ENCODE results near the gene DGKE. TPM values are rescaled to one million over a fixed set of nuclear protein-coding genes. Genes with fewer than 3 reads are reported as not detected.

Gene DGKE
- total and polyA plus RNA-seq, 2 donors from 2014 or later, result 1.9 to 8.7 TPM

DNA sequence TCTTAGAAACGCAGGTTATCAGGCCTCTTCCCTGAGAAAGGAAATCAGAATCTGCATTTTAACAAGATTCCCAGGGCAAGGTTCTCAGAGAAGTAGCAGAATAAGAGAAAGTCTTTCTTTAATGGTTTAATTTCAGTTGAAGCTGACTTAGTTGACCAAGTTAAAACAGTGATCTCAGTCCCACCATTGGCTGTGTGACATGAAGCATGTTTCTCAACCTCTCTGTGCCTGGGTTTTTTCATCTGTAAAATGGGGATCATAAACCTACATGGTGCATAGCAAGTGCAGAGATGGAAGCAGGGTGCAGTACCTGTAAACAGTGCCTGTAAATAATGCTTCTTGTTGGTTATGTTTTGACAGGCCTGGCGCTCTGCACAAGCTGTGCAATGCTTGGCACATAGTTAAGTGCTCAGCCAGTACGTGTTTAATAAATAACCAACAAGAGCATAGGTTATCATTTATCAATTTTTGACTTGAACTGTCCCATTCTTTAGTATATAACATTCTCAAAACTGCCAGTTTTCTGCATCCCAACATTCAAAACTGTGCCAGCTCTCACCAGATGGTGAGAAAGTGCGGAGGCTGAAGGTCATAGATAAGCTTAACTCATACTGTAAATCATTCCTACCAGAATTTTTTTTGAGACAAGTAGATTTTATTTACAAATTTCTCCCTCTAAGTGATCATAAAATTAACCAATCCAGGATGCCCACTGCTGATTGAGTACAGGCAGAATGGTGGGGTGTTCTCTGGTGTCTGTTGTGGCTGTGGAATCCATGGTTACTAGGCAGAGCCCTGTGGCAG lies 7.1 kb upstream of the DGKE start:
- Histone ChIP-seq H3K4me1 (ENCODE audit: control insufficient read depth in 2 of 3, insufficient read depth in 2 of 3, low read depth in 1 of 3, low read length in 3 of 3) (peaks cover 0 to 2% (median 0%) of the 10 kb centered on the region in 3 donors), H3K27me3 (ENCODE audit: control insufficient read depth, insufficient read depth, low read length) (no peaks in the 10 kb centered on the region), H3K4me3 (ENCODE audit: low read length in 3 of 3) (no peak overlapping the region), H3K9ac (ENCODE audit: low read length in 3 of 3) (no peak overlapping the region), H3K9me3 (ENCODE audit: control insufficient read depth in 2 of 3, insufficient read depth in 1 of 3, low read length in 3 of 3) (no peaks in the 10 kb centered on the region), H3K27ac (ENCODE audit: low read depth in 2 of 2, low read length in 2 of 2) (no peak overlapping the region), H3K36me3 (ENCODE audit: control insufficient read depth in 2 of 3, insufficient read depth in 3 of 3, low read length in 3 of 3) (no peaks in the 10 kb centered on the region)
- FAIRE-seq, result no peak
- TF ChIP-seq, protein P1, sequence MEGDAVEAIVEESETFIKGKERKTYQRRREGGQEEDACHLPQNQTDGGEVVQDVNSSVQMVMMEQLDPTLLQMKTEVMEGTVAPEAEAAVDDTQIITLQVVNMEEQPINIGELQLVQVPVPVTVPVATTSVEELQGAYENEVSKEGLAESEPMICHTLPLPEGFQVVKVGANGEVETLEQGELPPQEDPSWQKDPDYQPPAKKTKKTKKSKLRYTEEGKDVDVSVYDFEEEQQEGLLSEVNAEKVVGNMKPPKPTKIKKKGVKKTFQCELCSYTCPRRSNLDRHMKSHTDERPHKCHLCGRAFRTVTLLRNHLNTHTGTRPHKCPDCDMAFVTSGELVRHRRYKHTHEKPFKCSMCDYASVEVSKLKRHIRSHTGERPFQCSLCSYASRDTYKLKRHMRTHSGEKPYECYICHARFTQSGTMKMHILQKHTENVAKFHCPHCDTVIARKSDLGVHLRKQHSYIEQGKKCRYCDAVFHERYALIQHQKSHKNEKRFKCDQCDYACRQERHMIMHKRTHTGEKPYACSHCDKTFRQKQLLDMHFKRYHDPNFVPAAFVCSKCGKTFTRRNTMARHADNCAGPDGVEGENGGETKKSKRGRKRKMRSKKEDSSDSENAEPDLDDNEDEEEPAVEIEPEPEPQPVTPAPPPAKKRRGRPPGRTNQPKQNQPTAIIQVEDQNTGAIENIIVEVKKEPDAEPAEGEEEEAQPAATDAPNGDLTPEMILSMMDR (IDR thresholded peaks at IDR 0.05; ENCODE audit: borderline replicate concordance, extremely low read depth, insufficient read depth), result no peak
- DNase-seq, result no peak
- intact Hi-C loops (cut with DNase I), result loop anchor here (10.0 kb wide), 1 partner anchor 118 kb away; no protein-coding TSS in a partner anchor

GRCh38 chr17:56830726-56831368 lies 3.1 kb upstream of the DGKE start:
- Histone ChIP-seq H3K9me3 (ENCODE audit: control insufficient read depth in 2 of 3, insufficient read depth in 1 of 3, low read length in 3 of 3) (no peaks in the 10 kb centered on the region), H3K27ac (ENCODE audit: low read depth in 2 of 2, low read length in 2 of 2) (no peak overlapping the region), H3K4me1 (ENCODE audit: control insufficient read depth in 2 of 3, insufficient read depth in 2 of 3, low read depth in 1 of 3, low read length in 3 of 3) (peaks cover 0 to 14% (median 4%) of the 10 kb centered on the region in 3 donors), H3K4me3 (ENCODE audit: low read length in 3 of 3) (no peak overlapping the region), H3K27me3 (ENCODE audit: control insufficient read depth, insufficient read depth, low read length) (no peaks in the 10 kb centered on the region), H3K9ac (ENCODE audit: low read length in 3 of 3) (no peak overlapping the region), H3K36me3 (ENCODE audit: control insufficient read depth in 2 of 3, insufficient read depth in 3 of 3, low read length in 3 of 3) (no peaks in the 10 kb centered on the region)
- FAIRE-seq (no peak), DNase-seq (no peak)
- intact Hi-C loops (cut with DNase I), result no loop called here
- TF ChIP-seq, protein P1 (IDR thresholded peaks at IDR 0.05; ENCODE audit: borderline replicate concordance, extremely low read depth, insufficient read depth), result no peak

- FAIRE-seq, result no peak
- Histone ChIP-seq H3K36me3 (ENCODE audit: control insufficient read depth in 2 of 3, insufficient read depth in 3 of 3, low read length in 3 of 3) (no peaks in the 10 kb centered on the region), H3K27ac (ENCODE audit: low read depth in 2 of 2, low read length in 2 of 2) (no peak overlapping the region), H3K9me3 (ENCODE audit: control insufficient read depth in 2 of 3, insufficient read depth in 1 of 3, low read length in 3 of 3) (no peaks in the 10 kb centered on the region), H3K27me3 (ENCODE audit: control insufficient read depth, insufficient read depth, low read length) (no peaks in the 10 kb centered on the region), H3K9ac (ENCODE audit: low read length in 3 of 3) (no peak overlapping the region), H3K4me3 (ENCODE audit: low read length in 3 of 3) (no peak overlapping the region), H3K4me1 (ENCODE audit: control insufficient read depth in 2 of 3, insufficient read depth in 2 of 3, low read depth in 1 of 3, low read length in 3 of 3) (peaks cover 0 to 14% (median 4%) of the 10 kb centered on the region in 3 donors)
- DNase-seq, result no peak
- TF ChIP-seq, protein P1 (IDR thresholded peaks at IDR 0.05; ENCODE audit: borderline replicate concordance, extremely low read depth, insufficient read depth), result no peak
- intact Hi-C loops (cut with DNase I), result no loop called here
Measured at GRCh38 chr17:56831369-56832095, 2.4 kb upstream of the DGKE start.
